ENCODE measurements around the gene COX8A. TPM values are rescaled to one million over a fixed set of nuclear protein-coding genes. Genes with fewer than 3 reads are reported as not detected.
A peak's percentile ranks its signal among the peaks of the same experiment; 100 is the strongest.
"Not testable (repeated sequence)": the region's sequence is repeated elsewhere in the genome, so short reads cannot be mapped to it uniquely, and the experiment has no call there.

COX8A gene
- total RNA-seq, 1 donor from 2014 or later, result 539 TPM

GRCh38 chr11:63945477-63946163 is 28.8 kb upstream of the COX8A start:
- TF ChIP-seq, protein P1, sequence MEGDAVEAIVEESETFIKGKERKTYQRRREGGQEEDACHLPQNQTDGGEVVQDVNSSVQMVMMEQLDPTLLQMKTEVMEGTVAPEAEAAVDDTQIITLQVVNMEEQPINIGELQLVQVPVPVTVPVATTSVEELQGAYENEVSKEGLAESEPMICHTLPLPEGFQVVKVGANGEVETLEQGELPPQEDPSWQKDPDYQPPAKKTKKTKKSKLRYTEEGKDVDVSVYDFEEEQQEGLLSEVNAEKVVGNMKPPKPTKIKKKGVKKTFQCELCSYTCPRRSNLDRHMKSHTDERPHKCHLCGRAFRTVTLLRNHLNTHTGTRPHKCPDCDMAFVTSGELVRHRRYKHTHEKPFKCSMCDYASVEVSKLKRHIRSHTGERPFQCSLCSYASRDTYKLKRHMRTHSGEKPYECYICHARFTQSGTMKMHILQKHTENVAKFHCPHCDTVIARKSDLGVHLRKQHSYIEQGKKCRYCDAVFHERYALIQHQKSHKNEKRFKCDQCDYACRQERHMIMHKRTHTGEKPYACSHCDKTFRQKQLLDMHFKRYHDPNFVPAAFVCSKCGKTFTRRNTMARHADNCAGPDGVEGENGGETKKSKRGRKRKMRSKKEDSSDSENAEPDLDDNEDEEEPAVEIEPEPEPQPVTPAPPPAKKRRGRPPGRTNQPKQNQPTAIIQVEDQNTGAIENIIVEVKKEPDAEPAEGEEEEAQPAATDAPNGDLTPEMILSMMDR (conservative IDR thresholded peaks at IDR 0.05; ENCODE audit: low read depth, low read length), result peak; percentile 69
- H3K4me3 ChIP-seq (ENCODE audit: low read depth, low read length), result no peak overlapping the region
- DNase-seq (ENCODE audit: low read depth), result no peak

DNA sequence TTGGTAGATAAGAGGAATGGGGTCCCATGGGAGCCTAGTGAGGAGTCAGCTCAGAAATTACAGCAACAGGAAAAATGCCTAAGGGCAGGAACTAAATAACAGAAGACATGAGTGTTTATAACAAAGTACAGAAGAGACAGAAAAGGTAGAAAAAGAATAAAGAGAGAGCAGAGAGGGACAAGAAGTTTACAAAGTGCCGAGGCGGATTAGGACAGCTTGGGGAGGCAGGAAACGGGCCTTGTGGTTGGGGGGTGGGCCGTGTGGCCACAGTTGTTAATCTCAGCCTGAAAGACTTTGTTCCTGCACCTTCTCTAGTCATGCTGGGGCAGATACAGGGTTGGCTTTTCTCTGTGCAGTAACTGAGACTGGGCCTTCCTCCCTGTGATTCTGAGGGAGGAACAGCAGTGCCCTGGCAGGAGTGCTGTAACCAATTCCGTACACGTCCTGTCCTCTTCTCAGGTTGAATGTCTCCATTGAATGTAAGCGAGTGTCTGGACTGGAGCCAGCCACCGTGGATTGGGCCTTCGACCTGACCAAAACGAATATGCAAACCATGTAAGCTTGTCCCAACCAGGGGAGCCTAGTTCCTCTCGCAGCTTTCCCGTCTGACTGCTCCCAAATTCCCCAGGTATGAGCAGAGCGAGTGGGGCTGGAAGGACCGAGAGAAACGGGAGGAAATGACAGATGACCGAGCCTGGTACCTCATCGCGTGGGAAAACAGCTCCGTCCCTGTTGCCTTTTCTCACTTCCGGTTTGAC is 22.5 kb upstream of the COX8A start:
- DNase-seq (ENCODE audit: low read depth), result no peak
- TF ChIP-seq, protein P1 (conservative IDR thresholded peaks at IDR 0.05; ENCODE audit: low read depth, low read length), result no peak
- no peak overlapping the region for H3K4me3 ChIP-seq (ENCODE audit: low read depth, low read length)

DNA sequence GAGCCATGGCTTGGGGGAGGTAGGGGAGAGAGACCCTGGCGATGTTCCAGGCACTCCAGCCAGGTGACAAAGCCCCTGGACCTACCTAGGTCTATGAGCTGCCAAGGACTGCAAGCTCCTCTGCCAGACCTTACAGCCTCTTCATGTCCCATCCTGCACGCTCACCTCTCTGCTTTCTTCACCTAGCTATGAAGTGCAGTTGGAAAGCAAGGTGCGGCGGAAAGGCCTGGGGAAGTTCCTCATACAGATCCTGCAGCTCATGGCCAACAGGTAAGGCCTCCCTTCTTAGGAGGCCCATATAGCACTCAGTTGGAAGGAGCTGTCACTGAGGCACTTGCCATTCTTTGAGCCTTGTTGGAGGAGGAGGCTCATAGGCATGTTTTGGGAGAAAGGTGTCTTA is 21.9 kb upstream of the COX8A start:
- TF ChIP-seq, protein P1 (conservative IDR thresholded peaks at IDR 0.05; ENCODE audit: low read depth, low read length), result no peak
- no peak overlapping the region for H3K4me3 ChIP-seq (ENCODE audit: low read depth, low read length)
- DNase-seq (ENCODE audit: low read depth), result no peak

DNA sequence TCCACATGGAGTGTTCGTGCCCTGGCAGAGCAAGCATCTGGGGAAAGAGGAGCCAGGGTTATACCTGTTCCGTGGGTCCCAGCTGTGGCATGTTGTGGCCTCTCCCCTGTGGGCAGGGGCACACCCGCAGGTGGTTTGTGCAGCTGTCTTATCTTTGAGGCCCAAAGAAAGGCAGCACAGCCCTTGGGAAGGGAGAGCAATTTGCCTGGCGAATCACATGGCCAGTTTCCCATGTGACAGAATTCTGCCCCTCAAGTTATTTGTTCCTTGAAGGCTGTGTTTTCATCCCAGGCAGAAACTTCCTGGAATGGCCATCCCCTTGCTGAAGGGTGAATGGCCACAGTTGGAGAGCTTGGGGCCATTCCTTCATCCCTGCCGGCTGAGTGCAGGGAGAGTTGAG is 16.4 kb upstream of the COX8A start:
- DNase-seq (ENCODE audit: low read depth), result no peak

GRCh38 chr11:63961608-63962412 is 12.6 kb upstream of the COX8A start:
- TF ChIP-seq, protein P1 (conservative IDR thresholded peaks at IDR 0.05; ENCODE audit: low read depth, low read length), result no peak
- H3K4me3 ChIP-seq (ENCODE audit: low read depth, low read length), result no peak overlapping the region
- DNase-seq (ENCODE audit: low read depth), result no peak

More for the DNA sequence above, 16.4 kb upstream of the COX8A start:
- no peak overlapping the region for H3K4me3 ChIP-seq (ENCODE audit: low read depth, low read length)
- TF ChIP-seq, protein P1 (conservative IDR thresholded peaks at IDR 0.05; ENCODE audit: low read depth, low read length), result no peak

DNA sequence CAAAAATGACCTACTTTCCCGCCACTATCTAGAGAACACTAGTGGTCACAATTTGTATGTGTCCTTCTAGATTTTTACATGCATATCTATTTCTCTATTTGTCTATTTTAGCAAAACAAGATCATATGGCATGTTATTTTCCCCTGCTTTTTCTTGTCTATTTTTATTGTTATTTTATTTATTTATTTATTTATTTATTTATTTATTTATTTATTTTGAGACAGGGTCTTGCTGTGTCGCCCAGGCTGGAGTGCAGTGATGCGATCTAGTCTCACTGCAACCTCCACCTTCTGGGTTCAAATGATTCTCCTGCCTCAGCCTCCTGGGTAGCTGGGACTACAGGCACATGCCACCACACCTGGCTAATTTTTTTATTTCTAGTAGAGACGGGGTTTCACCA is 10.5 kb upstream of the COX8A start:
- DNase-seq (ENCODE audit: low read depth); H3K4me3 ChIP-seq (ENCODE audit: low read depth, low read length): not testable (repeated sequence)

DNA sequence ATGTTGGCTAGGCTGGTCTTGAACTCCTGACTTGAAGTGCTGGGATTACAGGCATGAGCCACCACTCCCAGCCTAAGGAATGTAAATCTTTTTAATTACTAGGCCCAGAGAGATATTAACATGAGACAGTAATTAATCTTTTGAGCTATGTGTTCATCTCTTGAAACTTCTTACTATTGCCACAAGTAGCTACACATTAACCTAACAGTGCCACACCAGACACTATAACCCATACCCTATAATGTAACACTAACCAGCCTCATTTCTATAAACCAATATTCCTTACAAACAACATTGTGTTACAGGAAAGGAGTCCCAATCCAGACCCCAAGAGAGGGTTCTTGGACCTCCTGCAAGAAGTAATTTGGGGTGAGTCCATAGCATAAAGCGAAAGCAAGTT is 8.0 kb upstream of the COX8A start:
- no peak for DNase-seq (ENCODE audit: low read depth)
- no peak overlapping the region for H3K4me3 ChIP-seq (ENCODE audit: low read depth, low read length)
- TF ChIP-seq, protein P1 (conservative IDR thresholded peaks at IDR 0.05; ENCODE audit: low read depth, low read length), result no peak

Measured in epithelial cell of proximal tubule (primary cell).